ENCODE measurements around the gene EBF4.

EBF4 gene

GRCh38 chr20:2700913-2701620 is 8.5 kb downstream of the EBF4 start:
- no peak for DNase-seq

GRCh38 chr20:2701671-2702081 is 9.1 kb downstream of the EBF4 start:
- DNase-seq: no peak

- no peak for DNase-seq
Observed at GRCh38 chr20:2703716-2704475, 11.3 kb downstream of the EBF4 start.

- no peak for DNase-seq
Observed at GRCh38 chr20:2705931-2706645, 13.5 kb downstream of the EBF4 start.

GRCh38 chr20:2706688-2707352 is 14.2 kb downstream of the EBF4 start:
- DNase-seq: no peak

GRCh38 chr20:2707353-2708072 is 14.9 kb downstream of the EBF4 start:
- no peak for DNase-seq

- no peak for DNase-seq
Observed at GRCh38 chr20:2708073-2708415, 15.5 kb downstream of the EBF4 start.

- no peak for DNase-seq
Observed at GRCh38 chr20:2708665-2709064, 16.1 kb downstream of the EBF4 start.

- no peak for DNase-seq
Observed at GRCh38 chr20:2709205-2709981, 16.8 kb downstream of the EBF4 start.

- DNase-seq: no peak
Observed at GRCh38 chr20:2713285-2713684, 20.7 kb downstream of the EBF4 start.

GRCh38 chr20:2729251-2729713 is 36.7 kb downstream of the EBF4 start:
- DNase-seq: no peak

- no peak for DNase-seq
Observed at GRCh38 chr20:2729791-2730190, 37.2 kb downstream of the EBF4 start.

- DNase-seq: no peak
Observed at GRCh38 chr20:2734899-2735298, 42.3 kb downstream of the EBF4 start.

GRCh38 chr20:2736441-2736840 is 43.9 kb downstream of the EBF4 start:
- no peak for DNase-seq

- DNase-seq: no peak
Observed at GRCh38 chr20:2738331-2739041, 45.9 kb downstream of the EBF4 start.

- DNase-seq: no peak
Observed at GRCh38 chr20:2739042-2739398, 46.4 kb downstream of the EBF4 start.

- DNase-seq: no peak
Observed at GRCh38 chr20:2740702-2741101, 48.1 kb downstream of the EBF4 start.

GRCh38 chr20:2741463-2741862 is 48.9 kb downstream of the EBF4 start:
- no peak for DNase-seq

- no peak for DNase-seq
Observed at GRCh38 chr20:2741881-2742280, 49.3 kb downstream of the EBF4 start.

- DNase-seq: no peak
Observed at GRCh38 chr20:2742431-2742830, 49.9 kb downstream of the EBF4 start.

GRCh38 chr20:2742934-2743559 is 50.5 kb downstream of the EBF4 start:
- DNase-seq: peak; percentile 57
